ENCODE measurements around the gene ANKUB1.

DNA sequence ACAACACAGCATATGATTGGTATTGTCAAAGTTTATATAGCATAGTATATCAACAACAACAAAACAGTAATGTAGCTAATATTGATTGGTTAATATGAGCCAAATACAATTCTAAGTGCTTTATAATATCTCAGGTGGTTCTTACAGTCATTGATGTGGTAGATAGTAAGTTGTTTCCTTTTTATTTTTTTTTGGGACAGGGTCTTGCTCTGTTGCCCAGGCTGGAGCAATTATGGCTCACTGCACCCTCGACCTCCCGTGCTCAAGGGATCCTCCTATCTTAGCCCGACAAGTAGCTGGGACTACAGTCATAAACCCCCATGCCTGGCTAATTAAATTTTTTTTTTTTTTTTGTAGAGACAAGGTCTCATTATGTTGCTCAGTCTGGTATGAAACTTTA lies 23.4 kb upstream of the ANKUB1 start:
- TF ChIP-seq, protein P1, sequence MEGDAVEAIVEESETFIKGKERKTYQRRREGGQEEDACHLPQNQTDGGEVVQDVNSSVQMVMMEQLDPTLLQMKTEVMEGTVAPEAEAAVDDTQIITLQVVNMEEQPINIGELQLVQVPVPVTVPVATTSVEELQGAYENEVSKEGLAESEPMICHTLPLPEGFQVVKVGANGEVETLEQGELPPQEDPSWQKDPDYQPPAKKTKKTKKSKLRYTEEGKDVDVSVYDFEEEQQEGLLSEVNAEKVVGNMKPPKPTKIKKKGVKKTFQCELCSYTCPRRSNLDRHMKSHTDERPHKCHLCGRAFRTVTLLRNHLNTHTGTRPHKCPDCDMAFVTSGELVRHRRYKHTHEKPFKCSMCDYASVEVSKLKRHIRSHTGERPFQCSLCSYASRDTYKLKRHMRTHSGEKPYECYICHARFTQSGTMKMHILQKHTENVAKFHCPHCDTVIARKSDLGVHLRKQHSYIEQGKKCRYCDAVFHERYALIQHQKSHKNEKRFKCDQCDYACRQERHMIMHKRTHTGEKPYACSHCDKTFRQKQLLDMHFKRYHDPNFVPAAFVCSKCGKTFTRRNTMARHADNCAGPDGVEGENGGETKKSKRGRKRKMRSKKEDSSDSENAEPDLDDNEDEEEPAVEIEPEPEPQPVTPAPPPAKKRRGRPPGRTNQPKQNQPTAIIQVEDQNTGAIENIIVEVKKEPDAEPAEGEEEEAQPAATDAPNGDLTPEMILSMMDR (IDR thresholded peaks at IDR 0.05) = no peak
- no peak for TF ChIP-seq SIN3A (IDR thresholded peaks at IDR 0.05; ENCODE audit: borderline replicate concordance, insufficient read depth, low read depth, low read length)

All from Panc1 (cell line).